Lower lobe of right lung (tissue), 2 donors: ENCODE results near the gene CASP8. TPM values are rescaled to one million over a fixed set of nuclear protein-coding genes. Genes with fewer than 3 reads are reported as not detected.
A peak's percentile ranks its signal among the peaks of the same experiment; 100 is the strongest.

Experiments used
- ATAC-seq, 2 donors: fragments of 200-7000 bp; cut with Tn5 transposase; one replicate each; pipeline ENCODE4 v1.9.1; 2020 to 2022; ENCODE audit warnings: mild to moderate bottlenecking in 2 of 2, moderate library complexity in 2 of 2
- DNase-seq: peaks from one replicate; pipeline ENCODE4 v3.0.0-alpha.2; 2020
- H3K27ac ChIP-seq: fragments of 200-600 bp; one replicate; pipeline ENCODE4 v1.8.0; 2022
- H3K27me3 ChIP-seq: fragments of 200-600 bp; one replicate; pipeline ENCODE4 v1.8.0; 2022; ENCODE audit warnings: low read depth
- H3K36me3 ChIP-seq: fragments of 200-600 bp; one replicate; pipeline ENCODE4 v1.8.0; 2022; ENCODE audit warnings: mild to moderate bottlenecking
- H3K4me1 ChIP-seq: fragments of 200-600 bp; one replicate; pipeline ENCODE4 v1.8.0; 2022
- H3K4me3 ChIP-seq: fragments of 200-600 bp; one replicate; pipeline ENCODE4 v1.8.0; 2022; ENCODE audit warnings: mild to moderate bottlenecking
- H3K9me3 ChIP-seq: fragments of 200-600 bp; one replicate; pipeline ENCODE4 v1.8.0; 2022
- CTCF ChIP-seq: fragments of 200-600 bp; IDR thresholded peaks from one replicate; pipeline ENCODE4 v1.8.0; 2022; ENCODE audit warnings: antibody characterized with exemption, mild to moderate bottlenecking
- intact Hi-C: fragments of 100-400 bp; cut with DNase I; formaldehyde crosslinking; loops from one replicate; pipeline ENCODE4 v1.11.0; 2022
- total RNA-seq: library from RNA; stranded (reverse); fragmentation: NEBNext Ultra II Directional; extraction: Animal tissue kit (Norgen Biotek cat#: 25700); gene quantifications from one replicate; pipeline ENCODE4 v1.2.1, GENCODE V29; 2021
- donor health status: DM: no; HTN: yes; CAD: no; lungs with severe emphysema.

Gene CASP8
- total RNA-seq, 1 donor from 2014 or later = 44.2 TPM

GRCh38 chr2:201220102-201220570 lies 40.2 kb upstream of the CASP8 start:
- peak; percentile 63 to 81 for ATAC-seq
- DNase-seq = no peak
- H3K4me3 ChIP-seq = no peak overlapping the region
- H3K4me1 ChIP-seq = peaks cover 21% of the 10 kb centered on the region
- H3K27me3 ChIP-seq = no peaks in the 10 kb centered on the region
- H3K9me3 ChIP-seq = no peaks in the 10 kb centered on the region
- peak overlapping the region; percentile 61 for H3K27ac ChIP-seq
- intact Hi-C loops = no loop called here
- TF ChIP-seq CTCF = no peak
- H3K36me3 ChIP-seq = peaks cover 43% of the 10 kb centered on the region

- H3K27ac ChIP-seq = peak overlapping the region; percentile 26
- H3K9me3 ChIP-seq = no peaks in the 10 kb centered on the region
- H3K27me3 ChIP-seq = no peaks in the 10 kb centered on the region
- H3K4me1 ChIP-seq = peaks cover 21% of the 10 kb centered on the region
- no peak overlapping the region for H3K4me3 ChIP-seq
- no peak for DNase-seq
- peaks cover 14% of the 10 kb centered on the region for H3K36me3 ChIP-seq
- no peak for ATAC-seq
- no peak for TF ChIP-seq CTCF
- intact Hi-C loops = no loop called here
These were observed 37.0 kb upstream of the CASP8 start for GRCh38 chr2:201223089-201224073.

- H3K27ac ChIP-seq = no peak overlapping the region
- H3K4me1 ChIP-seq = peaks cover 23% of the 10 kb centered on the region
- intact Hi-C loops = no loop called here
- no peaks in the 10 kb centered on the region for H3K9me3 ChIP-seq
- ATAC-seq (no peak), DNase-seq (no peak)
- H3K4me3 ChIP-seq = no peak overlapping the region
- TF ChIP-seq CTCF = no peak
- H3K27me3 ChIP-seq = no peaks in the 10 kb centered on the region
- no peaks in the 10 kb centered on the region for H3K36me3 ChIP-seq
These were observed 31.9 kb upstream of the CASP8 start for GRCh38 chr2:201228271-201228911.

GRCh38 chr2:201228912-201229290 lies 31.4 kb upstream of the CASP8 start:
- Histone ChIP-seq H3K9me3 (no peaks in the 10 kb centered on the region), H3K36me3 (no peaks in the 10 kb centered on the region), H3K27ac (no peak overlapping the region), H3K4me3 (no peak overlapping the region), H3K4me1 (peaks cover 29% of the 10 kb centered on the region), H3K27me3 (no peaks in the 10 kb centered on the region)
- ATAC-seq (no peak), DNase-seq (no peak)
- intact Hi-C loops = no loop called here
- no peak for TF ChIP-seq CTCF

- Histone ChIP-seq H3K4me3 (no peak overlapping the region), H3K4me1 (peaks cover 55% of the 10 kb centered on the region), H3K9me3 (no peaks in the 10 kb centered on the region), H3K27ac (peak overlapping the region; percentile 71), H3K36me3 (no peaks in the 10 kb centered on the region), H3K27me3 (no peaks in the 10 kb centered on the region)
- TF ChIP-seq CTCF = peak; percentile 92
- intact Hi-C loops = no loop called here
- DNase-seq (peak; percentile 96), ATAC-seq (peak; percentile 93 to 95)
These were observed 28.4 kb upstream of the CASP8 start for GRCh38 chr2:201231781-201232466.
